ENCODE results near the gene MIGA1. TPM values are rescaled to one million over a fixed set of nuclear protein-coding genes. Genes with fewer than 3 reads are reported as not detected.

The MIGA1 gene
- total RNA-seq, 2 experiments from 2014 or later = 12.2 to 15.8 TPM

GRCh38 chr1:77829851-77830250 is 50.4 kb downstream of the MIGA1 start:
- no peaks in the 10 kb centered on the region for H3K4me1 ChIP-seq (ENCODE audit: insufficient read depth, low read length)
- Mint-ChIP-seq H3K9me3 (no peaks in the 10 kb centered on the region), H3K4me1 (ENCODE audit: low read depth) (peaks cover 10% of the 10 kb centered on the region), H3K4me3 (no peak overlapping the region), H3K36me3 (ENCODE audit: low read depth) (peaks cover 86% of the 10 kb centered on the region), H3K27me3 (no peaks in the 10 kb centered on the region), H3K27ac (no peak overlapping the region)
- H3K36me3 ChIP-seq (ENCODE audit: insufficient read depth, low read length) = peaks cover 33% of the 10 kb centered on the region
- ATAC-seq (ENCODE audit: poor library complexity) (no peak), DNase-seq (no peak)
- H3K4me3 ChIP-seq (ENCODE audit: low read length) = no peak overlapping the region
- H3K9me3 ChIP-seq (ENCODE audit: control insufficient read depth in 1 of 2, insufficient read depth in 1 of 2, low read length in 2 of 2) = no peaks in the 10 kb centered on the region
- H3K27ac ChIP-seq (ENCODE audit: low read depth in 1 of 2, low read length in 2 of 2) = no peak overlapping the region
- ChIA-PET POLR2A (no interaction called here), CTCF (interaction anchor here (1.1 kb wide), 1 partner anchor 50 kb away, joined by 3 read pairs; the partner anchor contains the start of gene MIGA1)
- no peaks in the 10 kb centered on the region for H3K27me3 ChIP-seq (ENCODE audit: control insufficient read depth in 1 of 2, insufficient read depth in 2 of 2, low read length in 2 of 2)
- TF ChIP-seq CTCF (IDR thresholded peaks at IDR 0.05) = no peak
- intact Hi-C loops (cut with DNase I, micrococcal nuclease) = no loop called here

GRCh38 chr1:77830946-77831345 is 51.5 kb downstream of the MIGA1 start:
- Mint-ChIP-seq H3K36me3 (ENCODE audit: low read depth) (peaks cover 79% of the 10 kb centered on the region), H3K4me3 (no peak overlapping the region), H3K9me3 (no peaks in the 10 kb centered on the region), H3K27ac (no peak overlapping the region), H3K4me1 (ENCODE audit: low read depth) (peaks cover 10% of the 10 kb centered on the region), H3K27me3 (no peaks in the 10 kb centered on the region)
- TF ChIP-seq CTCF (IDR thresholded peaks at IDR 0.05) = no peak
- intact Hi-C loops (cut with DNase I, micrococcal nuclease) = no loop called here
- ATAC-seq (ENCODE audit: poor library complexity) = no peak
- POLR2A ChIA-PET = interaction anchor here (0.6 kb wide), 1 partner anchor 219 kb away, joined by 4 read pairs; no protein-coding TSS in a partner anchor
- CTCF ChIA-PET = no interaction called here
- Histone ChIP-seq H3K4me3 (ENCODE audit: low read length) (no peak overlapping the region), H3K27ac (ENCODE audit: low read depth in 1 of 2, low read length in 2 of 2) (no peak overlapping the region), H3K4me1 (ENCODE audit: insufficient read depth, low read length) (no peaks in the 10 kb centered on the region), H3K36me3 (ENCODE audit: insufficient read depth, low read length) (peaks cover 30% of the 10 kb centered on the region), H3K27me3 (ENCODE audit: control insufficient read depth in 1 of 2, insufficient read depth in 2 of 2, low read length in 2 of 2) (no peaks in the 10 kb centered on the region), H3K9me3 (ENCODE audit: control insufficient read depth in 1 of 2, insufficient read depth in 1 of 2, low read length in 2 of 2) (no peaks in the 10 kb centered on the region)
- DNase-seq = no peak

GRCh38 chr1:77831566-77831965 is 52.1 kb downstream of the MIGA1 start:
- Mint-ChIP-seq H3K9me3 (no peaks in the 10 kb centered on the region), H3K27ac (no peak overlapping the region), H3K27me3 (no peaks in the 10 kb centered on the region), H3K36me3 (ENCODE audit: low read depth) (peaks cover 82% of the 10 kb centered on the region), H3K4me3 (no peak overlapping the region), H3K4me1 (ENCODE audit: low read depth) (peaks cover 10% of the 10 kb centered on the region)
- TF ChIP-seq CTCF (IDR thresholded peaks at IDR 0.05) = no peak
- no peaks in the 10 kb centered on the region for H3K27me3 ChIP-seq (ENCODE audit: control insufficient read depth in 1 of 2, insufficient read depth in 2 of 2, low read length in 2 of 2)
- no peak overlapping the region for H3K4me3 ChIP-seq (ENCODE audit: low read length)
- intact Hi-C loops (cut with DNase I, micrococcal nuclease) = no loop called here
- H3K36me3 ChIP-seq (ENCODE audit: insufficient read depth, low read length) = peaks cover 26% of the 10 kb centered on the region
- ATAC-seq (ENCODE audit: poor library complexity) (no peak), DNase-seq (no peak)
- ChIA-PET CTCF (no interaction called here), POLR2A (no interaction called here)
- H3K4me1 ChIP-seq (ENCODE audit: insufficient read depth, low read length) = no peaks in the 10 kb centered on the region
- H3K27ac ChIP-seq (ENCODE audit: low read depth in 1 of 2, low read length in 2 of 2) = no peak overlapping the region
- H3K9me3 ChIP-seq (ENCODE audit: control insufficient read depth in 1 of 2, insufficient read depth in 1 of 2, low read length in 2 of 2) = no peaks in the 10 kb centered on the region

Measured in CD4-positive, alpha-beta T cell (primary cell).